SK-N-MC (cell line): ENCODE data around the gene ZNF750.

Experiments
- EZH2 ChIP-seq: fragments of 200-600 bp; sonication (generic); IDR thresholded peaks from one replicate; pipeline ENCODE4 v1.6.1; 2017; ENCODE audit warnings: antibody characterized with exemption
- POLR2AphosphoS5 ChIP-seq: IDR thresholded peaks from 2 replicates; pipeline ENCODE4 v1.6.1; 2012; ENCODE audit warnings: mild to moderate bottlenecking, low read depth, low read length, borderline replicate concordance

DNA sequence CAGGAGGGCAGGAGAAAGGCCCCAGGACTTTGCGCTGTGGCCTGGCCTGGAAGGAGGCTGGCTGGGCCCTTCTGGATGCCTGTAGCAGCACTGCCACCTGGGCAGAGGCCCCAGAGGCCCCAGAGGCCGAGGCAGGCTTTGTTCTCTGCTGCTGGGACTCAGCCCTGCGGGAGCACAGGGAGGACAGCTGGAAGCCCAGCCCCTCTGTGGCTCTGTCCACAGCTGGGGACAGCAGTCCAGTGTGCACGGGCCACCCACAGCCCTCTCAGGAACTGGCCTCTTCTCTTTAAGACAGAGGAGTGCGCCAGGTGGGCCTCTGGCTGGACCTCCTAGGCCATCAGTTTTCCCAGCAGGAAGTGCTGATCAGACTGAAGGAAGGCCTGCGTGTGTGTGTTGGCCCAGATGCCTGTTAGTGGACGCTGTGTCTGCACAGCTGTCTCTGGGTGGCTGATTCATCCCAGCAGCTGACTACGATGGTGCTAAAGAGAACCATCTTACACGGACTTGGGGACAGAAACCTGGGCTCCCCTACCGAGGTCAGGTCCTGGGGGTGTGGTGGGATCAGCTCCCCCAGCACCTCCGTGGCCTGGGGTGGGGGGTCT is 26.9 kb upstream of the ZNF750 start:
- TF ChIP-seq EZH2 (no peak), POLR2AphosphoS5 (no peak)
